ENCODE measurements around the gene EIF3L.

The EIF3L gene

DNA sequence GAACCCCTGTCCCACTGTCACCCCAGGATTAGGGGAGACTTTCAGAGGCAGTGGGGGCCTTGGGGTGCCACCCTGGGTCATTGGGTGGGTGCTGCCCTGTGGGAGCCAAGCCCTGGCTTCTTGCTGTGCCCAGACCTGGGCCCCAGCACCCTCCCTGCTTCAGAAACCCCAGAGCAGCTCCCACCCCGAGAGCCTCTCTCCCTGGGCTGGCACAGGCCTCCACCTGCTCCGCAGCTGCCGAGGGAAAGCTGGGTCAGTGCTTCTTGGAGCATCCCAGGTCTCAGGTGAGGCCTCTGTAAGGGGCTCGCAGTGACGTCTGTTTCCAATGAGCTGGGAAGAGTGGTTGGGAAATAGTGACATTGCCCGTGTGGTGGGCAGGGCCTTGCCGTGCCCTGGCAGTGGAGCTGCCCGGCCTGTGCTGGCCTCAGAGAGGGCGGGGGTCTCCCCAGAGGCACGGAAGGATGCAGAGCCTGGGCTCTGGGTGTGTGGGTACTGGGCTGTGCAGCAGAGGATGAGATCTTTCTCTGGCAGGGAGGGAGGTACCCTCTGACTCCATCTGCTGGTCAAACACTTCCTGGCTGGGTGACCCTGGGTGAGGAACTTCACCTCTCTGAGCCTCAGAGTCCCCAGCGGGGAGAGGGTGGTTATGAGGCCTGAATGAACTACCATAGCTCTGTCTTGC, 81.2 kb downstream of the EIF3L start:
- DNase-seq: no peak

DNA sequence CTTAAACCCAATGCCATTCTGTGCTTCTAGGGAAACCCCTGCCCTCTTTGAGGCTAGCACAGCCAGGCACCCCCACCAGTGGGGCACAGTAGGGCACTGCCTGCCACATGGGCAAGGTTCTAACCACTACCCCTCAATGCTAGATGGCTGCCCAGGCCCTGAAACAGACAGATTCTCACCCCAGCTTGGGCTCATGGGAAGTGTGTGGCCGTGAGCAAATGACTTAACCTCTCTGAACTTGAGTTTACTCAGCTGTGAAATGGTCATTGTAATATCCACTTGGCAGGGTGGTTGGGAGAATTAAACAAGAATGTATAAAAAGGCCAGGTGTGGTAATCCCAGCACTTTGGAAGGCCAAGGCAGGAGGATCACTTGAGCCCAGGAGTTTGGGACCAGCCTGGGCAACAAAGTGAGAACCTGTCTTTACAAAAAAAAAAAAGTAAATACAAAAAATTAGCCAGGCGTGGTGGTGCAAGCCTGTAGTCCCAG, 81.8 kb downstream of the EIF3L start:
- no peak for DNase-seq

DNA sequence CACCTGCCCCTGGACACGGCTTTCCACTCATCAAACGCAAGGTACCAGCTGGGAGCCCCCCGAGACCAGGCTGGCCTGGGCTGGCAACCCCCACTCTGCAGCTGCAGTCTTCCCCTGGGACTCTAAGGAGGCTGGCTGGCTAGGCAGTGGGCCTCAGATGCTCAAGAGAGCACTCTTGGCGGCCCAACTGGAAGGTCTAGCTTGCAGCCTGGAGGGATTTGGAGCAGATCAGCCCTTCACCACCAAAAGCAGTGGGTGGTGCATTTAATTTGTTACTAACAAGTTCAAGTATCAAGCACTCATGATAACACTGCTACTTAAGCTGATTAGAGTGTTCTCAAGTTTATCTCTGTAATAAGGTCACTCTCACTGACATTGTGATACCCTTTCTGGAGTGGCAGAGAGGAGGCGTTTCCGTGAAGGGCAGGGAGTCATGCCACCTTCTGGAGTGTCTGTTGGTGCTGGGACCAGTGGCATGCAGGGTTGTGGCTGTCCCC, 82.7 kb downstream of the EIF3L start:
- DNase-seq: no peak

DNA sequence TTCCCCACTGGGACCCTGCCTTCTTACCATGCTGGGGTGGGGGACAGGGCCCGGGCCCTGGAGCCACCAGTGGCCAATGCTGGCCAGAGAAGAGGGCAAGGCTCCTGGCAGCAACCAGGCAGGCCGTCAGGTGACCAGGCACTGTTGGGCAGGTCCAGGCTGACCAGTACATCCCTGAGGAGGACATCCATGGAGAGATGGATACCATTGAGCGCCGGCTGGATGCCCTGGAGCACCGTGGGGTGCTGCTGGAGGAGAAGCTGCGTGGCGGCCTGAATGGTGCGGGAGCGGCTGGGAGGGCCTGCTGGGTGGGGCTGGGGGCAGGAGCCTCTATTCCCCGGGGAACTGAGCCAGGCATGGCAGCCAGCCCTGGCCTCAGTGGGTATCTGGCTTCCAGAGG, 83.2 kb downstream of the EIF3L start:
- DNase-seq: no peak

DNA sequence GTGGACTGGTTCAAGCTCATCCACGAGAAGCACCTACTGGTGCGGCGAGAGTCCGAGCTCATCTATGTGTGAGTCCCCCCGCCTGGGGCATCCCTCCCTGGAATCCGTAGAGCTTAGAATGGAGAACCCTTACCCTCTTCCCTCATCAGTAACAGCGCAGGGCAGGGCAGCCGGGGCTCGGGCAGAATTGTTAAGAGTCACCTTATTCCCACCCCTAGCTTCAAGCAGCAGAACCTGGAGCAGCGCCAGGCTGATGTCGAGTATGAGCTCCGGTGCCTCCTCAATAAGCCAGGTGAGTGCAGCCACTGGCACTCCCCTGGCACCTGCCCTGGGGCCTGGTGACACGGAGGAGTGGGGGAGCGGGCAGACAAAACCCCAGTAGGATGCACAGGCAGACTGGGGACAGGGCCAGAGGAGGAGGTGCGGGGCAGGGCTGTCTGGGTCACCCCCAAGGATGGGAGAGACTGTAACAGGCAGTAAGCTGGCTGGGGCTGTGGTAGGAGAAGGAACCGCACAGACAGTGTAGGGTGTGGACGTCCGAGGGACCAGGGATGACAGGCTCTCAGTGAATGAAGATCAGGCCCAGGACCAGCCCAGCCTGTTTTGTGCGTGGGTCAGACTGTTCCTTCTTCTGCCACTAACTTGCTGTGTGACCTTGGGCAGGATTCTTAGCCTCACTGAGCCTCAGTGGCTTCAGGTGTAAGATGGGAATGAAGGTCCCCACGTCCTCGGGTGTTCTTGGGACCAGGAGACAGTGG, 83.8 kb downstream of the EIF3L start:
- DNase-seq: no peak

DNA sequence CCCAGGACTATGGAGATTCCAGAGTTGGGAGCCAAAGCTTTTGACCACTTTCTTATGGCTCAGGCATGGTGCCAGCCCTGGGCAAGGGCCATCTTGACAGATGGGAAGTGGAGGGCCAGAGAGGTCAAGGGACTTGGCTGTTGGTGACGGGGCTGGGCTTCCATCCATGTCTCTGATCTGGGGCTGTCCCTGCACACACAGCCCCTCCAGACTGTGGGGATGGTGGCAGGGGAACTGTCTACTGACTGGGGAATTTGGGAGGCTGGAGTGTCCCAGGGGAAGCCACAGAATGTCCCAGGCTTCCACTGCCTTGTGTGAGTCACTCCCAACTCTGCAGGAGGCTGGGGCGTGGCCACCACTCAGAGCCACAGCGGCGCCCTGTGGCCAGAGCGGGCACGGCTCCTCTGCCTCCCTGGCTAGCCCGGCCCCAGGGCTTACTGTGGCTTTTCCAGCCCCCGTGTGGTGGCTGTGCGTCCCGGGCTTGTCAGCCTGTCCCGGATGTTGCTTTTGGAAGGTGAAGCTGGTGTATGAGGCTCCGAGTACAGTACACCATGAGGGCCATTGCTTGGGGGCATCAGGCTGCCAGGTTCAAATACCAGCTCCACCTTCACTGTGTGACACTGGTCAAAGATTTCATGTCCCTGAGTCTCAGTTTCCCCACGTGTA, 84.6 kb downstream of the EIF3L start:
- no peak for DNase-seq

Data from NCI-H510A (cell line).